HG03342 (cell line): Measurements from ENCODE around the gene KIAA1958.
A peak's percentile ranks its signal among the peaks of the same experiment; 100 is the strongest.
"Not testable (repeated sequence)": the region's sequence is repeated elsewhere in the genome, so short reads cannot be mapped to it uniquely, and the experiment has no call there.

Experiments
- ATAC-seq: cut with Tn5 transposase; IDR thresholded peaks from one replicate; pipeline ENCODE4 v1.9.1; 2021; ENCODE audit warnings: mild to moderate bottlenecking, moderate library complexity; ENCODE audit not compliant: unreplicated experiment

The KIAA1958 gene

DNA sequence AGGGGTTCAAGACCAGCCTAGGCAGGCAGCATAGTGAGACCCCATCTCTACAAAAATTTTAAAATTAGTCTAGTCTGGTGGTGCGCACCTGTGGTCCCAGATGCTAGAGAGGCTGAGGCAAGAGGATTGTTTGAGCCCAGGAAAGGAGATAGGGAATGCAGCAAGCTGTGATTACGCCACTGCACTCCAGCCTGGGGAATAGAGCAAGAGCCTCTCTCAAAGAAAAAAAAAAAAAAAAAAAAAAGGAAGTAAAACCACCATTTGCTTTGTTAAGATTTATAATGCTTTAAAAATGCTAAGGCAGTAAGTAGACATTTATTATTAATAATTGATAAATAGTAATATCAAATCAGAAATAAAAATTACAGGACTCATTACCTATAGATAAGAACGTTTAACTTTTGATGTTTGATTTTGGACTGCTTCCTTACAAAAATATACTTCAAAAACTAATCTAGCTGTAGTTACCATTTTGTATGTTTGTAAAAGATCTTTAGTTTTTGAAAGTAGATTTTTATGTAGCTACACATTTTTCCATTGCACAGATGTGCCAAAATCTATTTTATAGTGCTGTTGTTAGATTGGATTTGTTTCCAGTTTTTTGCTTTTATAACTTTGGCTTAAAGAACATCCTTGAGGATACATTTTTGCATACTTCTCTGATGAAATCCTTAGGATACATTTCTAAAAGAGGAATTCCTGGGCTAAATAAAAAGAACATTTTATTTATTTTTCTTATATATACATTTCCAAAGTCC, 144.9 kb downstream of the KIAA1958 start:
- ATAC-seq: no peak

DNA sequence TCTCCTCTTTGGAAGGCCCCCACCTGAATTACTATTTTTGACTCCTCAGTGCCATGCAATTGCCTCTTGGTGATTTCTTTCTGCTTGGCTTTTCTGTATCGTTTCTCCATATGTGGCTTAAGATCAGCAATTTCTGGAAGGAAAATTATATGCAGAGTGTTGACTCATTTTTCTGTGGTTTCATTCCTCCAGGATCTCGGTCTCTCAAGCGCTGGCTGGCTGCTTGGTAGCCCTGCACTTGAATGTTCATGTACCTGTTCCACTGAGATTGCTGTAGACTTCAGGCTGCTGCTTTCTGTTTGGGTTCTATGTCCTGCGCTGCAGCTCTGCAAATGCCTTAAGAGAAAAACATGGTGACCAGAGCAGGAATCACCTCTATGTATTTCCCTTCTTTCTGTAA, 153.7 kb downstream of the KIAA1958 start:
- ATAC-seq: no peak

DNA sequence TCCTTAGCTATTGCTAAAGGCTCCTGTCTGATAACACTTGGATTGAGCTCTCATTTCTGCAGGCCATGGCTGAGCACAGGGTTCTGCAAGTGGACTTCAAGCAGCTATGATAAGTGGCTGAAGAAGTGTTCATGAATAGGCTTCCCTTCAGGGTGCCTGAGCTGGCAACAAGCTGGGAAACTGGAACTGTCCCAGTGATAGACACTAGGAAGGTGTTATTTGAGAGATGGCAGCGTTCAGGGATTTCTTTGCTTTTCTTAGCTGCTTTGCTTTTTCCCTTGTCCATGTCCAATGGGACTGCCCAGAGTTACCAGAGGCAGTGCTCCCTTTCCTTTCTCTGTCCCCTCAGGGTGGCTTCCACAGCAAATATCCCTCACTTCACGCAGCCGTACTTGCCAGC, 155.5 kb downstream of the KIAA1958 start:
- ATAC-seq: no peak

DNA sequence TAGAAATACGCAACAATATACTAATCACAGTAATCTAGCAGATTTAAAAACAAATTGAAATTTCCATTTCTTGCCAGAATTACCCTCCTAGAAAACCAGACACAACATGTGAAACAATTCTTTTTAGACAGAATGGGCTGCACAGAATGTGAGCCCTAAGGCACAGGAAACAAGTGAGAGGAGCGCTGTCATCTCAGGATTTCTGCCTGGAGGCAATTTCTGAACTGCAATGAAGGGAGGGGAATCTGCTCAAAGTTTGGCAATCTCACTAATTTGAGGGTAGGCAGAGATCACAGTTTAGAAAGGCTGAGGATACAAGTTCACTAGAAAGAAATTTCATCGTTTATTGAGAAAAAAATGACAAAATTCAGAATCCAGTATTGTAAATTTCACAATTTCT, 161.0 kb downstream of the KIAA1958 start:
- ATAC-seq: no peak

DNA sequence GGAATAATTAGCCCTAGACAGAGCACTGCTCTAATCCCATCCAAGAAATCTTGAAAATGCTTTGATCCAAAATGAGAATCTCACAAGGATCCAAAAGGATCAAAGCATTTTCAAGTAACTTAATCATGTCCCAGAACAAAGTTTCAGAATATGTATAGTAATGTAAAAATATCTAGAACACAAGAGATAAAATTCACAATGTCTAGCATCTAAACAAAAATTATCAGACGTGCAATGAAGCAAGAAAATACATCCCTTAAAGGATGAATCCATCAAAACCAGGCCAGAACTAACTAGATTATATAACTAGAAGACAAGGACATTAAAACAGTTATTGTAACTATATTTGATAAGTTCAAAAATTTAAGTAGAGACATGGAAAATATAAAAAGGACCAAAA, 162.0 kb downstream of the KIAA1958 start:
- no peak for ATAC-seq

DNA sequence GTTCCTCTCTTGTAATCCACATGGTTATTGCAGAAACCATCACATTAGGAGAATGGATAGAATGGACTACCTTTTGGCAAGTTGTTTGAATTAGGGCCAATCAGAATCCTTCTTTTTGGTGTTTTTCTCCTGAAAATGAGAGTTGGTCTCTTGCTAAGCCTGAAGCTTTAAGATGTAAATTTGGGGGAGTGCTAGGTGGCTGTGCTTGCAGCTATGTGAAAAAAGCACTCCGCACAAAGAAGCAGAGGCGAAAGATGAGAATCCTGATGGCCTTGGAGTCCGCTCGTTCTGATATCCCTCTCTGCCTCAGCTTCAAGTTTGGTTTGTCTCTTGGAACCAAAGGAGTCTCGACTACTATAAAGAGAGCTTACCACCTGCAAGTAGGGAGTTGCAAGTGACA, 167.7 kb downstream of the KIAA1958 start:
- no peak for ATAC-seq

DNA sequence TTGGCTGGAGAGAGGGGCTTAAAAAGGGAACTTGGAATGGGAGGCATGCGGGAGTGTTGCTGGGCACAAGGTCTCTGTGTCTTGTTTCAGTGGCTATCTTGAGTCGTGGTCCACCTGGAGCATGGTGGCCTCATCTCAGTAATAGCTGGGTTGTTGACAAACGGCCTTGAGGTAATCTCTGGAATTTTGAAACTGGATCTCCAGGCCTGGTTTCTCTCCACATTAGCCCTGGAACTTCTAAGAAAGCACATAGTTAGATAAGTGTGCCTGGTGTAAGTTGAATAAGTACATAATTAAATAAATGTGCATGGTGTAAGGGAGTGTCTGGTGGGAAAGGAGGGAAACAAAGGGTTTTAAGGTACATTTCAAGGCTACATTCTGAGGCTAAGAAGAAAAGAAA, 169.0 kb downstream of the KIAA1958 start:
- no peak for ATAC-seq

DNA sequence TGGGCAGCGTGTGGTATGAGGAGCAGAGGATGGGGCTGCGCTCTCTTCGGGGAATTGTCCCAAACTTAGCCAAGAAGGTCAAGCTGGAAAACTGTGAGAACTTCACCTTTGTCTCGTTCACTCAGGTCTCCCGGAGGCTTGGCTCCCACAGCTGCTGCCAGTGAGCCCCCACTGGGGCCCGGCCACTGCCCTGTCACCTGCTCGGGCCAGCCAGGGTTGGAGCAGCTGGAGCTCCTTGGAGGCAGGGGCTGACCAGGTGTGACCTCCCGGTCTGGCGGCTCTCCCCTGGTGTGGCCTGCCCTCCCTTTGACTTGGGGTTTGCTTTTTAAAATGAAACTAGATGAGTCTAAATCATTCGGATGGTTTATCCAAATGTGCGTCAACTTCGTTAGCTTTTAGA, 173.3 kb downstream of the KIAA1958 start:
- ATAC-seq: no peak

DNA sequence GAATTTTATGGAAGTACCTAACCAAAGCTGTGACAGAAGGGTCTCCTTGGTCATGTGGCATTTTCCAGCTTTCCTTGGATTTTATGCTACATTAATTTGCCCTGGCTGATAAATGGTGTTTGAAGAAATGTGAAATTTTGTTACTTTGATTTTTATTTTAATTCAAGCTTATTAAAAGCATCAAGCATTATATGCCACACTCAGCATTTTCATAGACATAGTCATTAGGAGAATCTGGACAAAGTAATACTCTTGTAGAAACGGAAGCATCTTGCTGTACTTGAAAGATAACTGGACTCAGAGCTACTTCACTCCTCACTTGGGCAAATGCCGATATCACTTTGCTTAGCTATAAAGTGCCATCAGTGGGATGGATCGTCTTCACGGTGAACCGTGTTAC, 177.1 kb downstream of the KIAA1958 start:
- ATAC-seq: no peak

DNA sequence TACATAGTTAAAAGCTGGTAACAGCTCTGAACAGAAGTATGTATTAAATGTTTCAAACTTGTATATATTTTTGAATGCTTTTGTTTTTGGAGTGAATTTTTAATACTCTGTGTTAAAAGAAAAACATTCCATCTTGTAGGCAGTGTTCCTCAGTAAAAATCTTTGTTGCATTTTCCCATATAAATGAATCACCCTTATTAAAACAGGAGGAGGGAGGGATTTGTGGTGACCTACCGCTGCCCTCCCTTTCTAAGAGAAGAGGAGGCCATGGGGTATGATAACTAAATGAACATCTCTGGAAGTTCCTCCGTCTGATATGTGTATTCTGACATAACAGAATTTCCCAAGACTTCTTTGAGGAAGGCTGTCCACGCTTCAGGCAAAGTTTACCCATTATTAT, 177.9 kb downstream of the KIAA1958 start:
- no peak for ATAC-seq

DNA sequence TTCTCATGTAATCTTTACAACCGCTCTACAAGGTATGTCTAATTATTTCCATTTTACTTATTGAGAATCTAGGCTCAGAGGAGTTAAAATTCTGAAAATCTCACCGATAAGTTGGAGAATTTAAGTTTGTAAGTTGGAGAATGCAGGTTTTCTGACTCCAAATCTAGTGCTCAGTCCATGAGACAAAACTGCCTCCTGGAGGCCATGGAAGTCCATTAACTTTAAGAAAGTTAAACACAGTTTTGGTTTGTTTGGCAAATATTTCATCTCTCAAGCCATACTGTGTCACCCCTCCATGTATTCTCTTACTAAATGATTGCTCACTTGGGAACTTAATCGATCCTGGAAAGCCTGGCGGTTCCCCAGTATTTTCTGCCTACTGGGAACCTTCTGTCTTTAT, 178.7 kb downstream of the KIAA1958 start:
- ATAC-seq: no peak

DNA sequence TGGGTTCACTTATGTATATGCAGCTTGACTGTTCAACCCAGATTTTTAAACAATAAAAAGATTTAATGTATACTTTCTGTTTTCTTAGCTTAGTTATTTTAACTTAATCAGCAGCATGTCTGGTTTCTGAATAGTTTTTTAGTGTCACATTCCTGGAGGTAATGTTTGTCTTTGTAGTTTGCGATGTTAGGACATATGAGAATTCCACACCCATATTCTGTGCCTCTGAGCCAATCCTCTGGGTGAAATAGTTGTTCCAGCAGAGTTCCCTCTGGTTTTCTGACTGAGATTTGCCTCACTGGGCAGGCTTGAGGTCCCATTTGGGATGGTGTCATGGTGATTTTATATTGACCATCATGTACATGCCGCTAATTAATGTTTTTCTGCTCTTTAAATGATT, 182.7 kb downstream of the KIAA1958 start:
- ATAC-seq: no peak

DNA sequence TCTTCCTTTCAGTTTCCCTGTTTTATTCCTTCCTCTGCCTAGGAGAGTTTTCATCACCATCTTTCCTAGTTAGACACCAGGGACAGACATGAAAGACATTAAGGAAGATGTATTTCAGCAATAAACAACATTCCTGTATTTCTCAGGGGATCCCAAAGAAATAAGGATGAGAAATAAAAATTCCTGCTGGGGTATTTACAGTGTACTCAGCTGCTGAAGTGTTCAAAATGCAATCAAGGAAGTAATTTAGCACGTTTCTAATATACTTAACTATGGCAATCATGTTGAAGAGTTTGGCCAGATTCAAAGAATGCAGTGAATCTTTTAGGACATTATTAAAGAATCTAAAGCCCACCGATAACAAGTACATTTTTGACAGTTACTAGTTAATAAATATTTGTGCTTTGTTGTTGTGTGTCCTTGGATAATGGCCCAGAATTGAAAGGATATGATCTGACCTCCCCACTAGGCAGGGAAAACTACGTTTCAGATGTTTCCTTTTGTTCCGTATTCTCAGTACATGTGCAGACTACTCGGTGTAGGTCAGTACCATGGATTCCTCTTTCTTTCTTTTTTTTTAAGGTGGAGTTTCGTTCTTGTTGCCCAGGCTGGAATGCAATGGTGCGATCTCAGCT, 184.5 kb downstream of the KIAA1958 start:
- no peak for ATAC-seq

DNA sequence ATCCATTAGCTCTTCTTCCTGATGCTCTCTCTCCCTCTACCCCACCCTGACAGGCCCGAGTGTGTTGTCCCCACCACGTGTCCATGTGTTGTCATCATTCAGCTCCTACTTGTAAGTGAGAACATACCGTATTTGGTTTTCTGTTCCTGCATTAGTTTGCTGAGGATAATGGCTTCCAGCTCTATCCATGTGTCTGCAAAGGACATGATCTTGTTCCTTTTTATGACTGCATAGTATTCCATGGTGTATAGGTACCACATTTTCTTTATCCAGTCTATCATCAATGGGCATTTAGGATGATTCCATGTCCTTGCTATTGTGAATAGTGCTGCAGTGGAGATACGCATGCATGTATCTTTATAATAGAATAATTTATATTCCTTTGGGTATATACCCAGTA, 186.6 kb downstream of the KIAA1958 start:
- not testable (repeated sequence) for ATAC-seq

DNA sequence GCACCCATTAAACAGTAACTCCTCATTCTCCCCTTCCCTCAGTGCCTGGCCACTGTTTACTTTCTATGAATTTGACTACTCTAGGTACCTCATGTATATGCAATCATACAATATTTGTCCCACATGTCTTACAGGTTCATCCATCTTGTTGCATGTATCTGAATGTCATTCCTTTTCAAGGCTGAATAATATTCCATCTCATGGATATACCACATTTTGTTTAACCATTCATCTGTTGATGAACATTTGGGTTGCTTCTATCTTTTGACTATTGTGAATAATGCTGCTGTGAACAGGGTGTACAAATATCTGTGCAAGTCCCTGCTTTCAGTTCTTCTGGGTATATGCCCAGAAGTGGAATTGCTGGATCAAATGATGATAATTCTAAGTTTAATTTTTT, 190.4 kb downstream of the KIAA1958 start:
- no peak for ATAC-seq

DNA sequence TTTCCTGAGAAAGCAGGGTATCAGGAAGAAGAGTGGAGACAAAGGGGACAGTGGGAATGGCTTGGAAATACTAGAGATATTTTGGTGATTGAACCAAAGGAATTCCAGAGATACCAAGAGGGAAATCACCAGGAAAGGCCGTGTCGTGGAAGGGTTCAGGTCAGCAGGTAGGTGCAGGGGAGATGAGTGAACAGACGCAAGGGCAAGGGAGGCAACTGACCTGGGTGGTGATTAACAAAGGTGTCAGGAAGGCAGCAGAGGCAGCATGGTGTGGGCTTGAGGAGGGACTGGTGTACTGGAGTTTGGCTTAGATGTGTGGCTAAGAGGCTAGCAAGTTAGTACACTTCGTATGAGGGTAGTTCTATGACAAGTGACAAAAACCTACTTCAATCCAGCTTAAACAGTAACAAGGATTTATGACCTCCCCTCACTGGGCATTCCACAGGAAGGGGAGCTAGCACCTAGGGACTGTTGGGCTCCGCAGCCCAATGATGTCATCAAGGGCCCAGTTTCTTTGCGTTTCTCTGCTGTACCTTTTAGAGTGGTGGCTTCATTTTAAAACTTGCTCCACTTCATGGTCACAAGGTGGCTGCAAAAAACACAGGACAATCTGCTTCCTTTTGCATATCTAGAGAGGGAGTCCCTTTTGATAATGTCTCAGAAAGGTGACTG, 194.2 kb downstream of the KIAA1958 start:
- no peak for ATAC-seq

DNA sequence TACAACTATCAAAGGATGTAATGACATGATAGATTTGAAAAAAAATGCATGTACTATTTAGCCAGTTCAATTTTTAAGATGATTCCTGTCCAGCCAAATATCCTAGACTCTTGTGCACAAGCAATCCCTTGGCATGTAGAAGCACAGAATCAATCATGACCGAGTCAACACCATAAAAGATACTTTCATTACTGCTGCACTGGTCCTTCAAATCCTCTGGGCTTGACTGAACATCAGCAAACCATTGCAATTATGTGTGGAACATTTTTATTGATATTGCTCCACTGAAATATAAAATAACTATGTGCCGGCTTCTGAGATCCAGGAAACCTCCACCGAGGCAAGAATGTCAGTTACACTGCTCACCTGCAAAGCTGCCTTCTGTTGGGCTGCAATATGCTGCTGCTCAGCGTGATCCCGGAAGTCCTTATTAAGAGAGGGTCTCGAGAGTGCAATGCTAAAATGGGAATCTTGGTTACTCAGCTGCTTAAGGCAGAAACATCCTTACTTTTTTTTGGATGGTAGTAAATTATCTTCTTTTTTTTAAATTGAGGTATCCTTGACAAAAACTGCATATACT, 202.6 kb downstream of the KIAA1958 start:
- no peak for ATAC-seq

DNA sequence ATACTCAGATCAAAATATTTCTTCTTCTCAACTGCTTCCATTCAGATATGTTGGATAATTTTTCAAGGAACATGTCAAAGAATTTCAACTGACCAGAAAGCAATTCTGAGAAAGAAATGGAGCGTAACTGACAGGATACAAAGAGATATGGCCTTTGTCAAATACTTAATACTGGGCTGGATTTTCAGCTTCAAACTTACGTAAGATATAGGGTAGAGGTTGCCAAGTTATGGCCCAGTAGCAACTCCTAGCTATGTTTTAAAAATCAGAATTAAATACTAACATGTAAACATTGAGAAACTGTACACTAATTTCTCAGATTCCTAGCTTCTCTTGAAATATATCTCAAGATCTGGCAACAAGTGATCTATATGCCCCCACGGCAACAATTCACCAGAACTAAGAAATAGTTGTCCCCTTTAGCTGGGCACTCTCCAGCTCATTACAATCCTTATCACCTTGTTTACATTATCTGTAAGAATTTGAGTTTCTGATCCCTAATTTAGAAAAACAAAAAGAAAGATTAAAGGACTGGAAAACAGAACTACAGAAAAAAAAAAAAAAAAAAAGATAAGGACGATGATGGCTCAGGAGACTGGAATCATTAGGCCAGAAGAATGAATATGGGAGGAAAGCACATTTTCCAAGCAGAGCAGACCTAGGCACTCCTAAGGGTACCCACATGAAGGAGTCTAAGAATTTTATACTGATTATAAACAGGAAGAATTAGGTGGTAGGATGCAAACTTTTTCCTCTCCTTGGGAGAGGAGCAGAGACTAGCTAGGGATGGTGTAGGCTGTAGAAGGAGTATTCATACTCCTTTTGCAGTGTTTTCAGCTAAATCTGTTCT, 208.3 kb downstream of the KIAA1958 start:
- ATAC-seq: no peak

DNA sequence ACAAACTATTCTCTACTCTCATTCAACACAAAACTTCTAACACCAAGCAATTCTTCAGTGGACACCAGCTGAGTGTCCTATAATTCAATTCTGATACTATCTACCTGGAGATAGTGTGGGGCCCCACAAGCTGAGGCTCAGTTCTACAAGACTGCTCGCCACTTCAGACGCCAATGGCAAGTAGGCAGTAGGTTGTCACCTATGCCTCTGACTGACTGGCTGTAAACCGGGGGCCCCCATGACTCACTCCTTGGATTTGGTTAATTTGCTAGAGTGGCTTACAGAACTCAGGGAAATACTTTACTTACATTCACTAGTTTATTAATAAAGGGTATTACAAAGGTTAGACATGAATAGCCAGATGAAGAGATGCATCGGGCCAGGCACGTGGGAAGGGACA, 209.8 kb downstream of the KIAA1958 start:
- no peak for ATAC-seq

DNA sequence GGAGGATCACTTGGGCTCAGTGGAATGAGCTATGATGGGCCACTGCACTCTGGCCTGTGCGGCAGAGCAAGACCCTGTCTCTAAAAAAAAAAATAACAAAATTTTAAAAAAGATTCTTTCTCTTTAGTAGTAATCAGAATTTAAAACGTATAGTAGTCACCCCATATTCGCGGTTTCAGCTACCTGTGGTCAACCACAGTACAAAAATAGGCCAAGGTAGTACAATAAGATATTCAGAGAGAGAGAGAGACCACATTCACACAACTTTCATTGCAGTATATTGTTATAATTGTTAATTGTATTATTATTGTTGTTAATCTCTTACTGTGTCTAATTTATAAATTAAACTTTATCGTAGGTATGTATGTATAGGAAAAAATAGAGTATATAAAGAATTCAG, 212.6 kb downstream of the KIAA1958 start:
- ATAC-seq: peak; percentile 76

DNA sequence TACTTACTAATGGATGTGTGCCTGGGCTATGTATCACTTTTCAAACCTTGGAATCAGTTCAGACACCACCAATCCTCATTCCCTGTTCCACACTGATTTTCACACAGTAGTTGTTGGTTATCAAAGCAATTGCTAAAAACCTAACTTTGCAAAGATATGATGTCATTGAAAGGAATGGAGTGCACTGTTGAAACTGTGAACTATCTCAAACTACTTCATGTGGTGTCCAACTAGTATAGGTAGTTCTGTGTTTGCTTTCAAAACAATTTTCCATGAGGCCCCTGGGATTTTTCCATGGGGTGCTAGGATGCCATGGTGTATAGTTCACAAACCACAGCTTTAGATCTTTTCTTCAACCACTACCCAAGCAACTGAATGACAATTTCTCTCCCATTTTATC, 213.5 kb downstream of the KIAA1958 start:
- ATAC-seq: no peak
